Epithelial cell of esophagus (primary cell): ENCODE data around the gene HCFC1.

ENCODE experiments used
- DNase-seq: peaks from one replicate; pipeline ENCODE4 v3.0.0; 2010; ENCODE audit warnings: low read depth
- H3K4me3 ChIP-seq: 2 replicates; pipeline ENCODE4 v1.5.1; 2011; ENCODE audit warnings: mild to moderate bottlenecking, low read length, control low read depth
- CTCF ChIP-seq: IDR thresholded peaks from 2 replicates; pipeline ENCODE4 v1.5.1; 2011; ENCODE audit warnings: low read depth, mild to moderate bottlenecking, low read length, control low read depth, inconsistent platforms; ENCODE audit not compliant: insufficient read depth; ENCODE audit errors: missing control alignments

Gene HCFC1

GRCh38 chrX:153964105-153964504 lies 7.5 kb downstream of the HCFC1 start:
- no peak overlapping the region for H3K4me3 ChIP-seq
- TF ChIP-seq CTCF: no peak
- no peak for DNase-seq

- no peak for TF ChIP-seq CTCF
- no peak for DNase-seq
- no peak overlapping the region for H3K4me3 ChIP-seq
Measured at GRCh38 chrX:153963546-153963945, 8.1 kb downstream of the HCFC1 start.

- no peak for TF ChIP-seq CTCF
- no peak for DNase-seq
Measured at GRCh38 chrX:153961292-153961691, 10.3 kb downstream of the HCFC1 start.

DNA sequence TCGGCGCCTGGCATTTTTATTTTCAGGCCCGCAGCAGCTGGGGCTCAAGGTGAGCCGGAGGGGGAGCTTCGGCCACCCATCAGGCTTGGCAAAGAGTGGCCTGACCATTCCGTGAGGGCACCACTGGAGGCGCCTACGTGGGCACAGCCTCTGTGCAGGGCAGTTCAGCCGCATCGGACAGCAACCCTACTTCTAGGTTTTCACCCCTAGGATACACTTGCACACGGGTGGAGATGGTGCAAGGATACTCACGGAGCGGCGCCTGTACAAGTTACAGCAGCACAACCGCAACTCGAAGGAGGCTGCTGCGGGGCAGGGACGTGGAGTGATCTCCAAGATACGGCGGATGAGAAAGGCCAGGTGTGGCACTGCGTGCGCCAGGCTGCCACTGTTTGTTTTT lies 10.8 kb downstream of the HCFC1 start:
- no peak overlapping the region for H3K4me3 ChIP-seq
- DNase-seq: no peak
- no peak for TF ChIP-seq CTCF

More at GRCh38 chrX:153961292-153961691, 10.3 kb downstream of the HCFC1 start:
- no peak overlapping the region for H3K4me3 ChIP-seq

DNA sequence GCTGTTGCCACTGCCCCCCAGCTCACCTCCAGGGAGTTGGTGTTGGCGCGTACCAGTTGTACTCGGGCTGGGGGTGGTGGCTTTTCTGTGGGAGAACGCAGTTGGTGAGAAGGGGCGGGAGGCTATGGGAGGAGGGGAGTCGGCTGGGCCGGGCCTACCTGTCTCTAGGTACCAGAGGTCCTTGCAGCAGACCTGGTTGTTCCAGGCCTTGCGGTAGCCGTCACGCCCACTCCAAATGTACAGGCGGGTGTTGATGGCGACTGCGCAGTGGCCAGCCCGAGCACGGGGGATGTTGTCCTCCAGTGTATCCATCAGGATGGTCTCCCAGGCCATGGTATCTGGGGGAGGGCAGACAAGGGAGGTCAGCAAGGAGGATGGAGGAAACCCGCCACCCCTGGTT lies 11.5 kb downstream of the HCFC1 start:
- no peak overlapping the region for H3K4me3 ChIP-seq
- TF ChIP-seq CTCF: no peak
- no peak for DNase-seq

- TF ChIP-seq CTCF: no peak
- DNase-seq: no peak
- no peak overlapping the region for H3K4me3 ChIP-seq
Measured at GRCh38 chrX:153959649-153960048, 12.0 kb downstream of the HCFC1 start.

- no peak overlapping the region for H3K4me3 ChIP-seq
- DNase-seq: no peak
- no peak for TF ChIP-seq CTCF
Measured at GRCh38 chrX:153958605-153959004, 13.0 kb downstream of the HCFC1 start.
